ENCODE data around the gene ULK3.
"Not testable (repeated sequence)": the region's sequence is repeated elsewhere in the genome, so short reads cannot be mapped to it uniquely, and the experiment has no call there.

ULK3 gene, protein sequence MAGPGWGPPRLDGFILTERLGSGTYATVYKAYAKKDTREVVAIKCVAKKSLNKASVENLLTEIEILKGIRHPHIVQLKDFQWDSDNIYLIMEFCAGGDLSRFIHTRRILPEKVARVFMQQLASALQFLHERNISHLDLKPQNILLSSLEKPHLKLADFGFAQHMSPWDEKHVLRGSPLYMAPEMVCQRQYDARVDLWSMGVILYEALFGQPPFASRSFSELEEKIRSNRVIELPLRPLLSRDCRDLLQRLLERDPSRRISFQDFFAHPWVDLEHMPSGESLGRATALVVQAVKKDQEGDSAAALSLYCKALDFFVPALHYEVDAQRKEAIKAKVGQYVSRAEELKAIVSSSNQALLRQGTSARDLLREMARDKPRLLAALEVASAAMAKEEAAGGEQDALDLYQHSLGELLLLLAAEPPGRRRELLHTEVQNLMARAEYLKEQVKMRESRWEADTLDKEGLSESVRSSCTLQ

GRCh38 chr15:74842581-74843444, at the start of gene ULK3:
Gene ULK3, minus strand, starts transcription at chr15:74843156. Its CDS starts 51 bp downstream, at chr15:74843105.
- FAIRE-seq, result no peak

DNA sequence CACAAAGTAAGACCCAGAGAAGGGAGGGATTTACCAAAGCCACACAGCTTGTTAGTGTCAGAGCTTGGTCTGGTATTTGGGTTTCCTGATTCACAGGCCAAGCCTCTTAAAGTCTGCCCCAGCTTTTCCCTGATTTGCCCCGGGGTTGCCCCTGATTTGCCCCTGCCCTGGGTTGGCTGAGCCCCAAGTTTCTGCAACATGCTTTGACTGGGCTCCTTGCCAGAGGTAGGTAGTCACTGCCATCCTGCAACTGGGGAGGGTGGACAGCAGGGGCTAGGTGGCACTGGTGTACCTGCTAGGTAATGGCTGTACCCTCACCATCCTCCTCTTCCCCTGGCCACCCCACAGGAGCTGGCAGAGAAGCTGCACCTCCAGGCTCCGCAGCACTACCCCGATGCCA, 49.4 kb upstream of the ULK3 start:
- FAIRE-seq, result no peak

DNA sequence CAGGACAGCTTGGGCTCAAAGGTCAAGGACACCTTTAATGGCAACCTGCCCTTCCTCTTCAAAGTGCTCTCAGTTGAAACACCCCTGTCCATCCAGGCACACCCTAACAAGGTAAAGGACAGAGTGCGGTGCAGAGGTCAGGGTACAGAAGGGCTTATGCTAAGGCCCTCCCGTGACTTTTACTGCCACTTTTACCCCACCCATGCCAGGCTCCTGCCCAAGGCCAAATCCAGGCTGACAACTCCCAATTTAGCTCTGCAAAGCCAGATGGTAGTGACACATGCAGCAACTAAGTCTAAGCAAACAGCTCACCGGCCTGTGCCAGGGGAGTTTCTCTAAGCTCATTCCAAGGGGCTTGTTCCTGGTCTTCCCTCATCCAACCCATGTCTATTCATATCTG, 48.5 kb upstream of the ULK3 start:
- no peak for FAIRE-seq

GRCh38 chr15:74890665-74890960, 47.7 kb upstream of the ULK3 start:
- FAIRE-seq, result no peak

DNA sequence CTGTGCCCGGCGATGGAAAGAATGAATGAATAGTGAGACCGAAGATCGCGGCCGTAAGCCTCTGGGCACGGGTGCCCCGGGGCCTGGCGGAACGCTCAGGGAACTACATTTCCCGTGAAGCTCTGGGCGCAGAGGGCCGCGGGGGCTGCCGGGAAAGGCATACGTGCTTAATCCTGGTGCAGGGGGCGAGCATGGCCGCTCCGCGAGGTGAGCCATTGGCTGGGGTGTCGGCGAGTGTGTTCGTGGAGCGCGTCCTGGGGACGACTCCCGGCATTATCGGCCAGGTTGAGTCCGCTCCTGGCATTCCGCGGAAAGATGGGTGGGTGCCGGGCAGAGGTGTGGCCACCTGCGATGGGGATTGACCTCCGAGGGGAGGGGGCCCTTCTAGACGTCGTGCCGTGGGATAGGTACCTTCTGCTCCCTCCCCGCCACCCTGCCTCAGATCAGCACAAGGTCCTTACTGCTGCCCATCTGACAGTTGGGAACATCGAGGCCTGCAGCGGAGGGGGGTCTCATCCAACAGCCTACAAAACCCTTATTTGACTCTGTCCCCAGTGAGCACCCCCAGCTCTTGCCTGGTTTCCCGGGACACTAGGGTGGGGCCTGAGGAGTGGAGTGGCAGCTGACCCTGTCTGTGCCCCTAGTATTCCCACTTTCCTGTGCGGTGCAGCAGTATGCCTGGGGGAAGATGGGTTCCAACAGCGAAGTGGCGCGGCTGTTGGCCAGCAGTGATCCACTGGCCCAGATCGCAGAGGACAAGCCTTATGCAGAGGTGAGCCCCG, 47.1 kb upstream of the ULK3 start, which contains the start of gene MPI:
TSS of gene MPI (plus strand) at position 160 of the 782 bp plus-strand sequence. CDS start at position 192, 32 bp downstream.
- no peak for FAIRE-seq

- no peak for FAIRE-seq
These were observed 46.5 kb upstream of the ULK3 start for GRCh38 chr15:74889390-74889882.

DNA sequence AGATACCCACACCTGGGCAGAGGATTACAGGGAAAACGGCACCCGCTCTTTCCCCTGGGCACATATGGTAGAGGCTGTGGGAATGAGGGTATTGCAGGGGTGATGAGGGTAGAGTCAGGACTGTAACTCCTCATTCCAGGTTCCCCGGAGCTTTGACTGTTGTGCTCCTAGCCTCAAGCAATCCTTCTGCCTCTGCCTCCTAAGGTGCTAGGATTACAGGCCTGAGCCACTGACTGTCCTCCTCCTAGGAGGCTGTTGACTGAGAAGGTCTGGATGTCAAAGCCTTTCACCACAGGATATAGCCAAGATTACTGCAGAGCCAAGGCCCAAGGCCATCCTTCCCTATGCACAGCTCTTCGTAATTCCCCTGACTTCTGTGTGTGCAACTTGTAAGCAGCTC, 45.8 kb upstream of the ULK3 start:
- no peak for FAIRE-seq

DNA sequence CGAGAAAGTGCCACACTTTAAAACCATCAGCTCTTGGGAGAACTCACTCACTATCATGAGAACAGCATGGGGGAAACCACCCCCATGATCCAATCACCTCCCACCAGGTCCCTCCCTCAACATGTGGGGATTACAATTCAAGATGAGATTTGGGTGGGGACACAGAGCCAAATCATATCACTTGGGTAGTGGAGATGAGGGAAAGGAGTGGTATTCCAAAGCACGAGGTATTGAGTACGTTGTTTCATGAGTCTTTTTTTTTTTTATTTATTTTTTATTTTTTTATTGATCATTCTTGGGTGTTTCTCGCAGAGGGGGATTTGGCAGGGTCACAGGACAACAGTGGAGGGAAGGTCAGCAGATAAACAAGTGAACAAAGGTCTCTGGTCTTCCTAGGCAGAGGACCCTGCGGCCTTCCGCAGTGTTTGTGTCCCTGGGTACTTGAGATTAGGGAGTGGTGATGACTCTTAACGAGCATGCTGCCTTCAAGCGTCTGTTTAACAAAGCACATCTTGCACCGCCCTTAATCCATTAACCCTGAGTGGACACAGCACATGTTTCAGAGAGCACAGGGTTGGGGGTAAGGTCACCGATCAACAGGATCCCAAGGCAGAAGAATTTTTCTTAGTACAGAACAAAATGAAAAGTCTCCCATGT, 44.7 kb upstream of the ULK3 start:
- not testable (repeated sequence) for FAIRE-seq

DNA sequence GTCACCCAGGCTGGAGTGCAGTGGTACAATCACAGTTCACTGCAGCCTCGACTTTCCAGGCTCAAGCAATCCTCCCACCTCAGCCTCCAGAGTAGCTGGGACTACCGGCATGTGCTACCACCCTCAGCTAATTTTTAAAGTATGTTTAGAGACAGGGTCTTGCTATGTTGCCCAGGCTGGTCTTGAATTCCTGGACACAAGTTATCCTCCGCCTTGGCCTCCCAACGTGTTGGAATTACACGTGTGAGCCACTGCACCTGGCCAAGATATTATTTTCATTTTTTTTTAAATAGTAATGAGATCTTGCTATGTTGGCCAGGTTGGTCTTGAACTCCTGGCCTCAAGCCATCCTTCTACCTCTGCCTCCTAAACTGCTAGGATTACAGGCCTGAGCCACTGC, 42.5 kb upstream of the ULK3 start:
- no peak for FAIRE-seq

GRCh38 chr15:74884428-74885223, 41.7 kb upstream of the ULK3 start:
- FAIRE-seq, result no peak

DNA sequence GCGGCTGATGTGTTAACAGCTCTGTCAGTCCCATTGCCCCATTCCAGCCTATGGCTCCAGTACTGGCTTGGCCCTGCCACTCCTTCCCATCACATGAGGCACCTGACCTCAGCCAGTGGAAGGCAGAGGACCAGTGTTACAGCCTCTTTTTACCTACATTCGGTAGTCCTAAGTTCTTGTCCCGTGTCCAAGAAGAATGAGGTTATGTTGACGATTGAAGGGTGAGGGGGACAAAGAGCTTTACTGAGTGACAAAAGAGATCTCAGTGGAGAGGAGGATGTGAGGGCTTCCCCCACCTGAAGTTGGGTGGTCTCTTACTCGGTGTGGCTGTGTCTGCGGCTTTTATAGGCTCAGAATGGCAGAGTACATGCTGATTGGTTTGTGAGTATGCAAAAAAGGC, 39.6 kb upstream of the ULK3 start:
- no peak for FAIRE-seq

GRCh38 chr15:74878273-74878672, 35.3 kb upstream of the ULK3 start:
- FAIRE-seq, result no peak

DNA sequence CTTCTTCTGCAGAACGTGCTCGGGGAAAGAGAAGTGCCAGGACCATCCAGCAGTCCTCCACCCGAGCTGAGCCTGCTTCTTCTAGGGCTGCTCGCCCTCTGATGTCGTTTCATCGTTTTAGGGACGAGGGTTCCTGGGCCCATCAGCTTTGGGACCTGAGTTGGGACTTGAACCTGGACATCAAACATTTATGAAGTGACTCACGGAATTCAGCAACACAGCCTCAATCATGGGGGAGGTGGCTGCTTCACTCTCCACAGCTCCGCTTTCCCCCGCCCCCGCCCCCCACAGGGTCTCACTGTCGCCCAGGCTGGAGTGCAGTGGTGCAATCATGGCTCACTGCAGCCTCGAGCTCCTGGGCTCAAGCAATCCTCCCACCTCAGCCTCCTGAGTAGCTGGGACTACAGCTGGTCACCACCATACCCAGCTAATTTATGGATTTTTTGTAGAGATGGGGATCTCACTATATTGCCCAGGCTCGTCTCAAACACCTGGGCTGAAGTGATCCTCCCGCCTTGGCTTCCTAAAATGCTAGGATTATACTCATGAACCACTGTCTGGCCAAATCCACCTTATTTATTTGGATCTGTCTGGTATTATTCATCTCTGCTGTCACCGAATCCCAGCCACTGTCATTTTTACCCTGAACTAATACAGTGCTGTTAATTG, 30.9 kb upstream of the ULK3 start:
- FAIRE-seq, result no peak

GRCh38 chr15:74873036-74873755, 30.2 kb upstream of the ULK3 start, which contains the start of gene SCAMP2:
Gene SCAMP2, minus strand, starts transcription at chr15:74873365. Its CDS starts 110 bp downstream, at chr15:74873255.
- FAIRE-seq, result no peak

- no peak for FAIRE-seq
These were observed 29.7 kb upstream of the ULK3 start for GRCh38 chr15:74872702-74873035.

- FAIRE-seq, result no peak
These were observed 27.7 kb upstream of the ULK3 start for GRCh38 chr15:74870436-74871215.

- no peak for FAIRE-seq
These were observed 26.9 kb upstream of the ULK3 start for GRCh38 chr15:74869726-74870407.

- FAIRE-seq, result no peak
These were observed 26.4 kb upstream of the ULK3 start for GRCh38 chr15:74869372-74869725.

DNA sequence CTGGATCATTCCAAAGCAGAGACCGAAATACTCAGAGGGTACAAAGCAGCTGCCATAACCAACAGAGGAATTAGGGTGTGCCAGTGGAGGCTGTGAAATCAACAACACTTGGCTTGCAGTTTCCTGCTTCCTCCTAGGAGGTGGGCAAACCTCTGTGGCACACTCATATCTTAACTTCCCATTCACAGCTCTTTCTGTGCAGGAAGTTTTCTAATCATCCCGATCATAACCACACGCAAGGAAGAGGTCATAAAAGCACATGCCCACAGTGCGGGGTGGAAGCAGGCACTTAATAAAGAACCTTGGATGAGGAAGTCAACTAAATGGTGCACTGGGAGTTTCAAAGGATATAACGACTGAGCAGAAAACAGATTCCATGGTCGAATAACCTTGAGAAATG, 25.1 kb upstream of the ULK3 start:
- FAIRE-seq, result no peak
